ENCODE data around the gene CCDC154. TPM values are rescaled to one million over a fixed set of nuclear protein-coding genes. Genes with fewer than 3 reads are reported as not detected.

The CCDC154 gene
- total and polyA plus RNA-seq, 9 of the 15 experiments (the other 6 are each of a cell fraction or from before 2014, with no cell fraction given), result 0.15 to 1.4 (median 0.20) TPM; not detected in 5

GRCh38 chr16:1450218-1450617 lies 5.9 kb upstream of the CCDC154 start:
- in situ Hi-C loops (cut with MboI) (no loop called here), intact Hi-C loops (cut with micrococcal nuclease) (no loop called here)
- Histone ChIP-seq H3K9me3 (replicated peaks; ENCODE audit: control insufficient read depth, insufficient read depth, low read depth, low read length) (no peaks in the 10 kb centered on the region), H2AFZ (ENCODE audit: low read depth, low read length) (no peak overlapping the region), H3K36me3 (ENCODE audit: control insufficient read depth, insufficient read depth, low read length) (peaks cover 85% of the 10 kb centered on the region; the same call in 2 of the 3 replicates), H3K4me3 (no peak overlapping the region), H3K79me2 (ENCODE audit: control insufficient read depth, insufficient read depth, low read length) (no peaks in the 10 kb centered on the region), H3K4me2 (ENCODE audit: insufficient read depth, low read length) (no peak overlapping the region), H3K4me1 (replicated peaks in 1 of 2; ENCODE audit: control insufficient read depth in 2 of 2, insufficient read depth in 2 of 2, low read length in 2 of 2) (peaks cover 0 to 34% of the 10 kb centered on the region in 2 experiments; a peak in 2 of 5 replicates), H3K9ac (ENCODE audit: insufficient read depth in 1 of 2, low read depth in 2 of 2, low read length in 2 of 2) (no peak overlapping the region; a peak in 1 of 4 replicates), H3K27ac (ENCODE audit: extremely low read depth, low read depth, low read length) (no peak overlapping the region), H3K27me3 (ENCODE audit: control insufficient read depth in 2 of 2, insufficient read depth in 2 of 2, low read length in 2 of 2) (no peaks in the 10 kb centered on the region), H3K9me1 (ENCODE audit: control insufficient read depth, insufficient read depth, low read length) (peaks cover 2% of the 10 kb centered on the region), H4K20me1 (replicated peaks; ENCODE audit: control insufficient read depth, insufficient read depth, low read length) (no peaks in the 10 kb centered on the region)
- no TSS peak for BruUV-seq (replicated peaks)
- ChIA-PET CTCF (ENCODE audit: low intra/inter-chr PET ratio) (no interaction called here), POLR2A (interaction anchor here (1.1 kb wide), 1 partner anchor 15 kb away, joined by 3 read pairs; no protein-coding TSS in a partner anchor)
- TF ChIP-seq ZNF23 (CRISPR knock-in tag; IDR thresholded peaks at IDR 0.05) (no peak), ZBTB33 (CRISPR knock-in tag; IDR thresholded peaks at IDR 0.05) (peak; percentile 77; the same call in 1 of the 2 replicates), EGR1 (conservative IDR thresholded peaks at IDR 0.05) (peak; percentile 44; the same call in 1 of the 2 replicates), CTCF (IDR thresholded peaks at IDR 0.05 in 2 of 3, conservative IDR thresholded peaks at IDR 0.05 in 1 of 3; ENCODE audit: insufficient read depth in 2 of 3, low read depth in 1 of 3, low read length in 3 of 3) (peak in 2 of 3 experiments; percentile 27; a peak in 2 of 6 replicates), ZNF639 (CRISPR knock-in tag; conservative IDR thresholded peaks at IDR 0.05 in 1 of 2, IDR thresholded peaks at IDR 0.05 in 1 of 2) (no peak)
- DNase-seq (ENCODE audit: extremely low read depth in 1 of 4, low spot score in 3 of 4) (peak in 1 of 4 experiments; percentile 51), FAIRE-seq (no peak), ATAC-seq (peak; percentile 71)
- WGBS (ENCODE audit: insufficient coverage, low coverage, missing lambda C conversion rate), result 89% methylated on average over 12 of the region's 29 CpGs
